Breast epithelium (tissue), 3 donors: ENCODE measurements around the gene UQCC2.

ENCODE experiments used
- CTCF ChIP-seq, 3 donors: fragments of 450-650 bp; IDR thresholded peaks; one replicate each; pipeline ENCODE4 v1.5.1; 2016 to 2017; ENCODE audit warnings: antibody characterized with exemption in 3 of 3, mild to moderate bottlenecking in 3 of 3, moderate library complexity in 3 of 3
- POLR2A ChIP-seq: fragments of 450-650 bp; IDR thresholded peaks from one replicate; pipeline ENCODE4 v1.6.1; 2016; ENCODE audit warnings: antibody characterized with exemption, mild to moderate bottlenecking, moderate library complexity

GRCh38 chr6:33755070-33755869, 43.8 kb upstream of the UQCC2 start:
- TF ChIP-seq POLR2A = no peak
- no peak for TF ChIP-seq CTCF (IDR thresholded peaks at IDR 0.05)
